GM19239 (cell line): ENCODE data around the gene NACA2.
A peak's percentile ranks its signal among the peaks of the same experiment; 100 is the strongest.
"Not testable (repeated sequence)": the region's sequence is repeated elsewhere in the genome, so short reads cannot be mapped to it uniquely, and the experiment has no call there.

Experiments
- DNase-seq: peaks from one replicate; pipeline ENCODE4 v3.0.0; 2011; ENCODE audit warnings: low spot score; ENCODE audit not compliant: insufficient read length
- FAIRE-seq: peaks from 2 replicates; lab custom pipeline; 2011; peaks lifted over from hg19 to GRCh38; lab: Jason Lieb, UNC

NACA2 gene

GRCh38 chr17:61591018-61591417 is at the start of gene NACA2:
TSS of gene NACA2 (minus strand) at chr17:61591219. CDS start at chr17:61591180, 39 bp downstream.
- no peak for FAIRE-seq
- DNase-seq, result no peak

GRCh38 chr17:61639818-61640217 is 48.8 kb upstream of the NACA2 start:
- DNase-seq (no peak), FAIRE-seq (no peak)

- FAIRE-seq, result peak; percentile 4
Measured at GRCh38 chr17:61638087-61638486, 47.1 kb upstream of the NACA2 start.

GRCh38 chr17:61635913-61636432 is 45.0 kb upstream of the NACA2 start:
- peak; percentile 93 for FAIRE-seq
- DNase-seq, result peak; percentile 15

More at GRCh38 chr17:61638087-61638486, 47.1 kb upstream of the NACA2 start:
- DNase-seq, result no peak

GRCh38 chr17:61634942-61635538 is 44.0 kb upstream of the NACA2 start:
- FAIRE-seq (peak; percentile 11), DNase-seq (no peak)

- no peak for FAIRE-seq
- no peak for DNase-seq
Measured at GRCh38 chr17:61634011-61634539, 43.1 kb upstream of the NACA2 start.

- FAIRE-seq, result no peak
- no peak for DNase-seq
Measured at GRCh38 chr17:61632826-61633225, 41.8 kb upstream of the NACA2 start.

- FAIRE-seq, result no peak
- no peak for DNase-seq
Measured at GRCh38 chr17:61631800-61632199, 40.8 kb upstream of the NACA2 start.

- not testable (repeated sequence) for FAIRE-seq, DNase-seq
Measured at GRCh38 chr17:61628158-61628557, 37.1 kb upstream of the NACA2 start.

- DNase-seq (no peak), FAIRE-seq (no peak)
Measured at GRCh38 chr17:61627658-61628057, 36.6 kb upstream of the NACA2 start.

GRCh38 chr17:61627125-61627524 is 36.1 kb upstream of the NACA2 start:
- DNase-seq, result no peak
- FAIRE-seq, result no peak

GRCh38 chr17:61625564-61625963 is 34.5 kb upstream of the NACA2 start:
- no peak for FAIRE-seq
- no peak for DNase-seq

- FAIRE-seq (no peak), DNase-seq (no peak)
Measured at GRCh38 chr17:61624951-61625350, 33.9 kb upstream of the NACA2 start.

GRCh38 chr17:61621317-61621716 is 30.3 kb upstream of the NACA2 start:
- no peak for FAIRE-seq
- no peak for DNase-seq

- DNase-seq (no peak), FAIRE-seq (no peak)
Measured at GRCh38 chr17:61619953-61620352, 28.9 kb upstream of the NACA2 start.

GRCh38 chr17:61619493-61619892 is 28.5 kb upstream of the NACA2 start:
- FAIRE-seq, result no peak
- DNase-seq, result no peak

- FAIRE-seq (no peak), DNase-seq (no peak)
Measured at GRCh38 chr17:61618950-61619349, 27.9 kb upstream of the NACA2 start.

- no peak for FAIRE-seq
- no peak for DNase-seq
Measured at GRCh38 chr17:61617330-61617729, 26.3 kb upstream of the NACA2 start.

GRCh38 chr17:61616783-61617182 is 25.8 kb upstream of the NACA2 start:
- DNase-seq, result no peak
- no peak for FAIRE-seq

- FAIRE-seq (no peak), DNase-seq (no peak)
Measured at GRCh38 chr17:61614219-61614618, 23.2 kb upstream of the NACA2 start.

GRCh38 chr17:61611323-61611722 is 20.3 kb upstream of the NACA2 start:
- FAIRE-seq (no peak), DNase-seq (no peak)

GRCh38 chr17:61605692-61606091 is 14.7 kb upstream of the NACA2 start:
- DNase-seq (no peak), FAIRE-seq (no peak)
